IPS DF 4.7 (cell line): ENCODE data around the gene DPEP3.
"Not testable (repeated sequence)": the region's sequence is repeated elsewhere in the genome, so short reads cannot be mapped to it uniquely, and the experiment has no call there.

ENCODE experiments used
- DNase-seq: peaks from one replicate; pipeline ENCODE4 v3.0.0-alpha.2; 2013; ENCODE audit warnings: low spot score; ENCODE audit errors: extremely low read depth

Gene DPEP3, protein sequence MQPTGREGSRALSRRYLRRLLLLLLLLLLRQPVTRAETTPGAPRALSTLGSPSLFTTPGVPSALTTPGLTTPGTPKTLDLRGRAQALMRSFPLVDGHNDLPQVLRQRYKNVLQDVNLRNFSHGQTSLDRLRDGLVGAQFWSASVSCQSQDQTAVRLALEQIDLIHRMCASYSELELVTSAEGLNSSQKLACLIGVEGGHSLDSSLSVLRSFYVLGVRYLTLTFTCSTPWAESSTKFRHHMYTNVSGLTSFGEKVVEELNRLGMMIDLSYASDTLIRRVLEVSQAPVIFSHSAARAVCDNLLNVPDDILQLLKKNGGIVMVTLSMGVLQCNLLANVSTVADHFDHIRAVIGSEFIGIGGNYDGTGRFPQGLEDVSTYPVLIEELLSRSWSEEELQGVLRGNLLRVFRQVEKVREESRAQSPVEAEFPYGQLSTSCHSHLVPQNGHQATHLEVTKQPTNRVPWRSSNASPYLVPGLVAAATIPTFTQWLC

DNA sequence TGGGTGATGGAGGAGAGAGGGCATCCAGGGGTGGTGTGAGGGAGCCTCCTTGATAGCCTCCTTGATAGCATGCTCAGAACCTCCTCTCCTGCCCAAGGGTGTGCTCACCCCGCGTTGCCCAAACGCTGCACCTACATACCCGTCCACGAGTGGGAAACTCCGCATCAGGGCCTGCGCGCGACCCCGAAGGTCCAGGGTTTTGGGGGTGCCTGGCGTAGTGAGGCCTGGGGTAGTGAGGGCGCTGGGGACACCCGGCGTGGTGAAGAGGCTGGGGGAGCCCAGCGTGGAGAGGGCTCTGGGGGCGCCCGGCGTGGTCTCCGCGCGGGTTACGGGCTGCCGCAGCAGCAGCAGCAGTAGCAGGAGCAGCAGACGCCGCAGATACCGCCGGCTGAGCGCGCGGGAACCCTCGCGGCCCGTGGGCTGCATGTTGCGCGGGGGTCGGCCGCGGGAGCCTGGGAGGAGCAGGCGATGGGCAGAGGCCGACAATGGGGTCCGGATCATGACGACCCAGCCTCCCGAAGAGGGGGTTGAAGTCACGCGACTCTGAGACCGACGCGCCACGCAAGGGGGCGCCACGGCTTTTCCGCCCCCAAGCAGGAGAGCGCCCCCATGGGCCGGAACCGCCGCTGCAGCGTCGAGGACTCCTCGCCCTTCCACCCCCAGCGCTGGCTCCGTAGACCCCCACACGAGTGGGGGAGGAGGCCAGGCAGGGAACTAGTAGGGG lies at the start of gene DPEP3:
DPEP3 (minus strand) TSS at position 545 of the 724 bp plus-strand sequence; CDS start at position 426, 119 bp downstream.
- no peak for DNase-seq

GRCh38 chr16:68028996-68029395 lies 48.7 kb upstream of the DPEP3 start:
- DNase-seq = no peak

GRCh38 chr16:68022728-68023537 lies 42.6 kb upstream of the DPEP3 start, which contains the start of the genes DDX28 and DUS2:
DDX28 (minus strand) TSS chr16:68023232; CDS start chr16:68023202, 30 bp downstream.
DUS2 (plus strand) TSS chr16:68023284; CDS start chr16:68038024, 14,740 bp downstream.
- DNase-seq = peak; percentile 84

GRCh38 chr16:68022278-68022727 lies 42.0 kb upstream of the DPEP3 start:
- no peak for DNase-seq

- DNase-seq = no peak
Measured at GRCh38 chr16:68021490-68021889, 41.2 kb upstream of the DPEP3 start.

DNA sequence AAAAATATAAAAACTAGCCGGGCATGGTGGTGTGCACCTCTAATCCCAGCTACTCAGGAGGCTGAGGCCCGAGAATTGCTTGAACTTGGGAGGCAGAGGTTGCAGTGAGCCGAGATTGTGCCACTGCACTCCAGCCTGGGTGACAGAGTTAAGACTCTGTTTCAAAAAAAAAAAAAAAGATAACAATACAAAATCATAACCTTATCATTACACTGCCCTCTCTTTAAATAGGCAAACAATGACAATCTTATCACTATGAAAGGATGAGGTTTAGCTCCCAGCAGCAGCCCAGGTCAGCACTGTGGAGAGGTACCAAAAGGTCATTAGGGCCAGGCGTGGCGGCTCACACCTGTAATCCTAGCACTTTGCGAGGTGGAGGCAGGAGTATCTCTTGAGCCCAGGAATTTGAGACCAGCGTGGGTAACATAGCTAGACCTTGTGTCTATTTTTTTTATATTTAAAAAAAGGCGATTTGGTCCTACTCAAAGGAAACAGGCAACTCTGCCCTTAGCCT lies 38.9 kb upstream of the DPEP3 start:
- DNase-seq = no peak

DNA sequence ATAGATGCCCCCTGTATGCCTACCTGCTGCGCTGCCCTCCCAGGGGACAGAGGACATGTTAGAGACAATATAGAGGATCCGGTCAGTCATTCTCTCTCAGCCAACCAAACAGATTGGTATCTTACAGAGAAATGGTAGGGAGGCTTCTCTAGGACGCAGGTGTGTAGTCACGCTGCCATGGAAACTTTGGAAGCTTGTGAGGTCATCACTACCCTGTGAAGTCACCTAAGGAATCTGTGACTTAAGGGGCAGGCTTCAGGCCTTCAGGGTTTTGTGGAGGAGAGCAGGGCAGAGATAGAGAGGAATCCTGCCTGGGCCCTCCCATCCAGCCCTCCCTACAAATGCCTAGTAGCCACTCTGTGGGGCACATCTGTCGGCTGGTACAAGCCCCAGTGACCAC lies 35.4 kb upstream of the DPEP3 start, which contains the start of gene DPEP2NB:
DPEP2NB (minus strand) TSS at position 231 of the 400 bp plus-strand sequence; CDS start at position 90, 141 bp downstream.
- DNase-seq = no peak

- DNase-seq = no peak
Measured at GRCh38 chr16:68013440-68013839, 33.1 kb upstream of the DPEP3 start.

DNA sequence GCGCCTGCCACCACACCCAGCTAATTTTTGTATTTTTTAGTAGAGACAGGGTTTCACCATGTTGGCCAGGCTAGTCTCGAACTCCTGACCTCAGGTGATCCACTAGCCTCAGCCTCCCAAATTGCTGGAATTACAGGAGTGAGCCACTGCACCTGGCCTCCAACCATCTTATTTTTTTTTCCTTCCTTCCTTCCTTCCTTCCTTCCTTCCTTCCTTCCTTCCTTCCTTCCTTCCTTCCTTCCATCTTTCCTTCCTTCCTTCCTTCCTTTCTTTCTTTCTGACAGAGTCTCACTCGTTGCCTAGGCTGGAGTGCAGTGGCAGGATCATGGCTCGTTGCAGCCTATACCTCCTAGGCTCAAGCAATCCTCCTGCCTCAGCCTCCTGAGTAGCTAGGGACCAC lies 29.6 kb upstream of the DPEP3 start:
- DNase-seq = not testable (repeated sequence)

DNA sequence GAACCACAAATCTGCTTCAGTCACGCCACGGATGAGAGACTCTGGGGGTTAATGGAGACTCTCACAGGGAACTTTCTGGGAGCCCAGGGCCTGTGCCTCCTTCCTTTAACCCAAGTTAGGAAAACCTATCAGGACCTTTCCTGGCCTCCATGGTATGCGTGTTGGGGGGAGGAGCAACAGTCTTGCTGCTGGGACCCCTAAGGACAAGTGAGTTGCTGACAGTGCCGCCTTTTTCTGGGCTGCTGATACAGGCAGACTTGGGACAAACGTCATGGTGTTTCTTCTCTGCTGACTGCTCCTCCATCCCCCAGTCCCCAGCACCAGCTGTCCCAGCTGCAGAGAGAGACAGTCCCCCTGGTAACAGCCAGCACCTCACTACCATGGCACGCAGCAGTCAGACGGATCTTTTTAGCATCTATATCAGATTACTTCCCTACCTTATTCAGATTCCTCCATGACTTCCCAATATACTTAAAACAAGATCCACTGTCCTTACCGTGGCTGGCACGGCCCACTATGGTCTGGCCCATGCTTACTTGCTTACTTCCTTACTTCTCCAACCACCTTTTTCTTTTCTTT lies 28.9 kb upstream of the DPEP3 start:
- DNase-seq = no peak

DNA sequence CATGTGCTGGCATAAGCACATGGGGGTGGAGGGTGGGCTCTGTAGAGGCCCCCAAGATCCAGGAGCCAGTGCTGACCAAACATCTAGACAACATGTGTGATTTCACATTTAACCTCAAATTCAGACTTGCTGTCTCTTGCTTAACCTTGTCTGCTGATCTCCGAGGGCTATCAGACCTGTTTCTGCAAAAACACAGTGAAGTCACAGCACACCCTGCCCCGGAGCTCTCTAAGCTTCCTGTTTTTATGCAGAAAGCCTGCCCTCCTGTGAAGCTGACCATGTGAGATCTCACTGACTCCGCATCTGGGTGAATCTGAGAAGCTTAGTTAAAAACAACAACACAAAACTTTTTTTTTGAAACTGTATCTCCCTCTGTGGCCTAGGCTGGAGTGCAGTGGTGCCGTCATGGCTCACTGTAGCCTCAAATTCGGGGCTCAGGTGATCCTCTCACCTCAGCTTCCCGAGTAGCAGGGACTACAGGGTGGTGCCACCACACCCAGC lies 25.5 kb upstream of the DPEP3 start:
- DNase-seq = no peak

DNA sequence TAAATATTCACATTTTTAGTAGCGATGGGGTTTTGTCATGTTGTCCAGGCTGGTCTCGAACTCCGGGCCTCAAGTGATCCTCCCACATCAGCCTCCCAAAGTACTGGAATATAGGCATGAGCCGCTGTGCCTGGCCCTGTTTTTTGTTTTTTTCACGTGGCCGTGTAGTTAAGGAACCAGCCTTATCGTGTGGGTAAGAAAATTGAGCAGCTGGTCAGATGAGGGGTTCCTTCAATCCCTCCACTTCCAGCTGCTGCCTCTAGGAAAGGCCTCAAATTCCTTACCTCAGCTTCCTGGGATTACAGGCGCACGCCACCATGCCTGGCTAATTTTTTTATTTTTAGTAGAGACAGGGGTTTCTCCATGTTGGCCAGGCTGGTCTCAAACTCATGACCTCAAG lies 24.9 kb upstream of the DPEP3 start:
- DNase-seq = no peak

- DNase-seq = no peak
Measured at GRCh38 chr16:68003031-68003430, 22.7 kb upstream of the DPEP3 start.

DNA sequence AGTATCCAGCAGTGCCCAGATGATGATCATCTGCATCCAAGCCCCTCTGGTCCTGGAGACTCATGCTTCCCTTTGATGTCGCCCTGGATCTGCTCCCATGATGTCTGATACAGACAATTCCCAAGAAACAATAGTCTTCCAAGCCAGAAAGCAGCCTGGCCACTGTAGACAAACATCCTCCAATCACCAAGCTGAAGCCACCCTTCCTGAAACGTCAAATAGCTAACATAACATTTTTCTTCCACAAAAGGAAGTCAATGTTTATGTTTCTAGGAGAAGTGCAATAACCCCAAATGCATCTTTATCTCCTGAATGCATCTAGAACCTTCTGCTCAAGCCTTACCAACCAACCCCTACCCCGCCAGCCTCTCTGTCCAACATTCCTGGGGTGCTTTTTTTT lies 20.2 kb upstream of the DPEP3 start:
- DNase-seq = no peak

DNA sequence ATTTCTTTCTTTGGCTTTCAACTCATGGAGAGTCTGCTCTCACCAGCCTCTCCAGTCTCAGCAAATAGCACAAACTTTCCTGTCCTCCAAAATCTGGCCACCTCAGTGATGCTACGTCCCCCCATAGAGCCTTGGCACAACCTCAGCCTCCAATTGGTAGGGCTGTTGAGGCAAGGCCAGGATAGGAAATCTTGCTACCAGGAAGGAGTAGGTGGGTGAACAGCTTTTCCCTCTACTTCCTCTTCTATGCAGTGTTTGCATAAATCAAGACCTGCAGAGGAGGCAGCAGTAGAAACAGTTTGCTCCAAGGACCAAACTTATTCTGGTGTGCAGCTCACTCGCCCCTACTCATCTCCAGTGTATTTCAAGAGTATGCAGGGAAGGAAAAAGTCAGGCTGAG lies 19.7 kb upstream of the DPEP3 start:
- DNase-seq = no peak

- DNase-seq = not testable (repeated sequence)
Measured at GRCh38 chr16:67998779-67999688, 18.7 kb upstream of the DPEP3 start, which contains the start of gene DPEP2. DPEP2 (minus strand) TSS chr16:67999484; CDS start chr16:67993212, 6,272 bp downstream.

GRCh38 chr16:67998231-67998778 lies 18.0 kb upstream of the DPEP3 start:
- not testable (repeated sequence) for DNase-seq

GRCh38 chr16:67996666-67997065 lies 16.4 kb upstream of the DPEP3 start:
- DNase-seq = no peak

- no peak for DNase-seq
Measured at GRCh38 chr16:67995423-67995822, 15.1 kb upstream of the DPEP3 start.
